Tongue (tissue), 2 donors: Measurements from ENCODE around the gene TAS1R3. TPM values are rescaled to one million over a fixed set of nuclear protein-coding genes. Genes with fewer than 3 reads are reported as not detected.
"Not testable (repeated sequence)": the region's sequence is repeated elsewhere in the genome, so short reads cannot be mapped to it uniquely, and the experiment has no call there.

ENCODE experiments used
- DNase-seq: peaks from one replicate; pipeline ENCODE4 v3.0.0-alpha.2; 2015
- total RNA-seq: library from RNA; depleted of rRNA; stranded (reverse); fragments of >200 nt; gene quantifications from one replicate; pipeline ENCODE4 v1.2.3, GENCODE V29; 2014

Gene TAS1R3
- total RNA-seq, 1 donor from 2014 or later = 1.9 TPM

- no peak for DNase-seq
These were observed 21.6 kb upstream of the TAS1R3 start for GRCh38 chr1:1309251-1310108.

- no peak for DNase-seq
These were observed 21.0 kb upstream of the TAS1R3 start for GRCh38 chr1:1310109-1310385.

GRCh38 chr1:1310476-1311053 is 20.5 kb upstream of the TAS1R3 start:
- DNase-seq = no peak

- no peak for DNase-seq
These were observed 19.7 kb upstream of the TAS1R3 start for GRCh38 chr1:1311107-1312104.

- no peak for DNase-seq
These were observed 18.4 kb upstream of the TAS1R3 start for GRCh38 chr1:1312450-1313314.

GRCh38 chr1:1313500-1314236 is 17.4 kb upstream of the TAS1R3 start:
- no peak for DNase-seq

GRCh38 chr1:1314237-1314586 is 16.9 kb upstream of the TAS1R3 start:
- no peak for DNase-seq

- DNase-seq = no peak
These were observed 16.3 kb upstream of the TAS1R3 start for GRCh38 chr1:1314678-1315335.

GRCh38 chr1:1315435-1315954 is 15.6 kb upstream of the TAS1R3 start:
- DNase-seq = no peak

- not testable (repeated sequence) for DNase-seq
These were observed 14.9 kb upstream of the TAS1R3 start for GRCh38 chr1:1316199-1316598.

GRCh38 chr1:1317420-1317819 is 13.7 kb upstream of the TAS1R3 start:
- DNase-seq = no peak

- DNase-seq = peak; percentile 87
These were observed 12.9 kb upstream of the TAS1R3 start for GRCh38 chr1:1318131-1318652.

GRCh38 chr1:1318777-1319645 is 12.1 kb upstream of the TAS1R3 start:
- DNase-seq = no peak

- DNase-seq = no peak
These were observed 11.5 kb upstream of the TAS1R3 start for GRCh38 chr1:1319646-1319941.

- DNase-seq = no peak
These were observed 10.2 kb upstream of the TAS1R3 start for GRCh38 chr1:1320666-1321448.

GRCh38 chr1:1321477-1321876 is 9.6 kb upstream of the TAS1R3 start:
- no peak for DNase-seq

GRCh38 chr1:1322418-1322817 is 8.7 kb upstream of the TAS1R3 start:
- no peak for DNase-seq

- DNase-seq = no peak
These were observed 8.1 kb upstream of the TAS1R3 start for GRCh38 chr1:1322952-1323351.
